ENCODE results near the gene TET3.

TET3 gene

GRCh38 chr2:74006459-74006858 lies 21.7 kb downstream of the TET3 start:
- no peak overlapping the region for H3K4me3 ChIP-seq (ENCODE audit: low read length)
- no peak for TF ChIP-seq CTCF (conservative IDR thresholded peaks at IDR 0.05; ENCODE audit: low read length)
- DNase-seq (ENCODE audit: low read depth) = no peak

- TF ChIP-seq CTCF (conservative IDR thresholded peaks at IDR 0.05; ENCODE audit: low read length) = no peak
- peak; percentile 49 for DNase-seq (ENCODE audit: low read depth)
- no peak overlapping the region for H3K4me3 ChIP-seq (ENCODE audit: low read length)
Observed at GRCh38 chr2:74007121-74007520, 22.4 kb downstream of the TET3 start.

- DNase-seq (ENCODE audit: low read depth) = no peak
- TF ChIP-seq CTCF (conservative IDR thresholded peaks at IDR 0.05; ENCODE audit: low read length) = no peak
- H3K4me3 ChIP-seq (ENCODE audit: low read length) = no peak overlapping the region
Observed at GRCh38 chr2:74007711-74008110, 23.0 kb downstream of the TET3 start.

- no peak for DNase-seq (ENCODE audit: low read depth)
- no peak overlapping the region for H3K4me3 ChIP-seq (ENCODE audit: low read length)
- TF ChIP-seq CTCF (conservative IDR thresholded peaks at IDR 0.05; ENCODE audit: low read length) = no peak
Observed at GRCh38 chr2:74008761-74009395, 24.2 kb downstream of the TET3 start.

- H3K4me3 ChIP-seq (ENCODE audit: low read length) = no peak overlapping the region
- TF ChIP-seq CTCF (conservative IDR thresholded peaks at IDR 0.05; ENCODE audit: low read length) = no peak
- DNase-seq (ENCODE audit: low read depth) = no peak
Observed at GRCh38 chr2:74009577-74009976, 24.9 kb downstream of the TET3 start.

GRCh38 chr2:74010087-74010541 lies 25.4 kb downstream of the TET3 start:
- DNase-seq (ENCODE audit: low read depth) = no peak
- no peak for TF ChIP-seq CTCF (conservative IDR thresholded peaks at IDR 0.05; ENCODE audit: low read length)

GRCh38 chr2:74011246-74011645 lies 26.5 kb downstream of the TET3 start:
- no peak overlapping the region for H3K4me3 ChIP-seq (ENCODE audit: low read length)
- no peak for TF ChIP-seq CTCF (conservative IDR thresholded peaks at IDR 0.05; ENCODE audit: low read length)
- no peak for DNase-seq (ENCODE audit: low read depth)

More at GRCh38 chr2:74010087-74010541, 25.4 kb downstream of the TET3 start:
- H3K4me3 ChIP-seq (ENCODE audit: low read length) = no peak overlapping the region

Measured in AG10803 (cell line).